Hematopoietic multipotent progenitor cell treated with erythropoietin and hydrocortisone succinate and interleukin-3 and kit ligand, for 4 days (in vitro differentiated cells): ENCODE measurements around the gene RBM25.
"Not testable (repeated sequence)": the region's sequence is repeated elsewhere in the genome, so short reads cannot be mapped to it uniquely, and the experiment has no call there.

Experiments
- DNase-seq: peaks from one replicate; pipeline ENCODE4 v3.0.0-alpha.2; 2015

RBM25 gene

GRCh38 chr14:73058224-73058921, at the start of gene RBM25:
RBM25 (plus strand) TSS chr14:73058534; CDS start chr14:73071642, 13,108 bp downstream.
- DNase-seq = peak; percentile 99

GRCh38 chr14:73011189-73011588, 47.1 kb upstream of the RBM25 start:
- DNase-seq = not testable (repeated sequence)

- no peak for DNase-seq
Measured at GRCh38 chr14:73014105-73014504, 44.2 kb upstream of the RBM25 start.

- DNase-seq = not testable (repeated sequence)
Measured at GRCh38 chr14:73015552-73015951, 42.8 kb upstream of the RBM25 start.

- not testable (repeated sequence) for DNase-seq
Measured at GRCh38 chr14:73016011-73016410, 42.3 kb upstream of the RBM25 start.

GRCh38 chr14:73022051-73022450, 36.3 kb upstream of the RBM25 start:
- no peak for DNase-seq

GRCh38 chr14:73025544-73025943, 32.8 kb upstream of the RBM25 start:
- DNase-seq = peak; percentile 22

GRCh38 chr14:73026243-73026844, 32.0 kb upstream of the RBM25 start:
- DNase-seq = no peak

GRCh38 chr14:73026845-73027542, 31.3 kb upstream of the RBM25 start, which contains the start of gene ZFYVE1:
ZFYVE1 (minus strand) TSS chr14:73027106; CDS start chr14:73024508, 2,598 bp downstream.
- DNase-seq = peak; percentile 99

- DNase-seq = no peak
Measured at GRCh38 chr14:73027546-73027945, 30.8 kb upstream of the RBM25 start.

- no peak for DNase-seq
Measured at GRCh38 chr14:73027984-73028383, 30.4 kb upstream of the RBM25 start.

- not testable (repeated sequence) for DNase-seq
Measured at GRCh38 chr14:73036706-73037450, 21.5 kb upstream of the RBM25 start.

GRCh38 chr14:73047808-73048207, 10.5 kb upstream of the RBM25 start:
- no peak for DNase-seq

GRCh38 chr14:73049428-73049827, 8.9 kb upstream of the RBM25 start:
- no peak for DNase-seq

- DNase-seq = no peak
Measured at GRCh38 chr14:73055251-73055650, 3.1 kb upstream of the RBM25 start.

- no peak for DNase-seq
Measured at GRCh38 chr14:73057944-73058223, 450 bp upstream of the RBM25 start.

GRCh38 chr14:73058922-73059673, 764 bp downstream of the RBM25 start:
- peak; percentile 73 for DNase-seq

- DNase-seq = no peak
Measured at GRCh38 chr14:73069585-73069984, 11.3 kb downstream of the RBM25 start.

GRCh38 chr14:73091044-73091443, 32.7 kb downstream of the RBM25 start:
- DNase-seq = no peak

- DNase-seq = no peak
Measured at GRCh38 chr14:73097421-73097820, 39.1 kb downstream of the RBM25 start.

GRCh38 chr14:73100334-73100733, 42.0 kb downstream of the RBM25 start:
- no peak for DNase-seq

- DNase-seq = no peak
Measured at GRCh38 chr14:73102806-73103497, 44.6 kb downstream of the RBM25 start.
